PC-9 (cell line): ENCODE data around the gene RAD50. TPM values are rescaled to one million over a fixed set of nuclear protein-coding genes. Genes with fewer than 3 reads are reported as not detected.

ENCODE experiments used
- BruUV-seq: library from RNA; stranded (reverse); fragments of 400-500 nt; replicated peaks from 2 replicates; lab custom pipeline; 2021; lab: Mats Ljungman, UMichigan
- CTCF ChIA-PET: fragments of 300-600 bp; sonication (Branson Sonifier 250); formaldehyde crosslinking; loops from one replicate; lab custom pipeline; 2022; ENCODE audit warnings: antibody characterized with exemption; lab: Charles Lee
- POLR2A ChIA-PET: fragments of 300-600 bp; sonication (Branson Sonifier 250); formaldehyde crosslinking; loops from one replicate; lab custom pipeline; 2022; ENCODE audit warnings: antibody characterized with exemption; ENCODE audit not compliant: unreplicated experiment; lab: Charles Lee
- DNase-seq, 2 experiments: peaks; one replicate each; pipeline versions ENCODE4 v3.0.0 to v3.0.0-alpha.2; 2015 to 2022; ENCODE audit warnings: mixed read lengths in 1 of 2
- H2AFZ ChIP-seq: fragments of 200-600 bp; sonication (generic); 2 replicates; pipeline ENCODE4 v1.8.1; 2017; ENCODE audit warnings: antibody characterized with exemption
- H3F3A ChIP-seq: fragments of 200-600 bp; sonication (generic); 2 replicates; pipeline ENCODE4 v1.8.1; 2017; ENCODE audit warnings: antibody characterized with exemption, mild to moderate bottlenecking, low read depth; ENCODE audit not compliant: insufficient read depth
- H3K27ac ChIP-seq: fragments of 200-600 bp; sonication (generic); 2 replicates; pipeline ENCODE4 v1.6.1; 2016; ENCODE audit warnings: mixed run types
- H3K27me3 ChIP-seq: fragments of 200-600 bp; sonication (generic); 2 replicates; pipeline ENCODE4 v1.6.1; 2016; ENCODE audit warnings: low read depth, mixed run types; ENCODE audit not compliant: insufficient read depth
- H3K36me3 ChIP-seq: fragments of 200-600 bp; sonication (generic); 2 replicates; pipeline ENCODE4 v1.6.1; 2016; ENCODE audit warnings: low read depth, mixed run types
- H3K4me1 ChIP-seq: fragments of 200-600 bp; sonication (generic); replicated peaks from 2 replicates; pipeline ENCODE4 v1.6.1; 2016; ENCODE audit warnings: mixed run types; ENCODE audit not compliant: insufficient read depth
- H3K4me2 ChIP-seq: fragments of 200-600 bp; sonication (generic); 2 replicates; pipeline ENCODE4 v1.6.1; 2017; ENCODE audit warnings: mixed run types
- H3K4me3 ChIP-seq: fragments of 200-600 bp; sonication (generic); 2 replicates; pipeline ENCODE4 v1.6.1; 2016; ENCODE audit warnings: mixed run types
- H3K79me2 ChIP-seq: fragments of 200-600 bp; sonication (generic); 2 replicates; pipeline ENCODE4 v1.6.1; 2017; ENCODE audit warnings: low read depth, mixed run types
- H3K9me2 ChIP-seq: fragments of 200-600 bp; sonication (generic); 2 replicates; pipeline ENCODE4 v1.8.1; 2017; ENCODE audit warnings: mild to moderate bottlenecking; ENCODE audit not compliant: insufficient read depth
- H3K9me3 ChIP-seq: fragments of 200-600 bp; sonication (generic); 2 replicates; pipeline ENCODE4 v1.8.1; 2016; ENCODE audit warnings: low read depth; ENCODE audit not compliant: insufficient read depth
- H4K20me1 ChIP-seq: fragments of 200-600 bp; sonication (generic); 2 replicates; pipeline ENCODE4 v1.8.1; 2017; ENCODE audit not compliant: insufficient read depth
- CTCF ChIP-seq: fragments of 200-600 bp; sonication (generic); conservative IDR thresholded peaks from 2 replicates; pipeline ENCODE4 v1.6.1; 2017; ENCODE audit warnings: mixed run types, antibody characterized with exemption, mild to moderate bottlenecking, moderate library complexity
- EZH2 ChIP-seq: fragments of 200-600 bp; sonication (generic); IDR thresholded peaks from 2 replicates; pipeline ENCODE4 v1.8.0; 2017; ENCODE audit warnings: antibody characterized with exemption, low read depth
- intact Hi-C: fragments of 100-400 bp; cut with micrococcal nuclease; formaldehyde crosslinking; loops from one replicate; pipeline ENCODE4 v1.10.0; 2022; ENCODE audit not compliant: unreplicated experiment
- total RNA-seq: library from RNA; stranded (reverse); gene quantifications from 2 replicates; pipeline ENCODE4 v1.2.3, GENCODE V29; 2021

The RAD50 gene
- total RNA-seq, 1 experiment from 2014 or later = 42.2 TPM

- H3K9me2 ChIP-seq = no peaks in the 10 kb centered on the region; the same call in 1 of the 2 replicates
- intact Hi-C loops = loop anchor here (10.0 kb wide), 2 partner anchors 177 to 463 kb away; partner anchors contain the start of gene IL3
- H3K79me2 ChIP-seq = no peaks in the 10 kb centered on the region
- no peak for DNase-seq
- H3K36me3 ChIP-seq = no peaks in the 10 kb centered on the region
- no peaks in the 10 kb centered on the region for H3K27me3 ChIP-seq
- BruUV-seq = no TSS peak
- H2AFZ ChIP-seq = no peak overlapping the region
- TF ChIP-seq EZH2 (no peak), CTCF (no peak)
- no peak overlapping the region for H3K27ac ChIP-seq
- ChIA-PET CTCF (no interaction called here), POLR2A (interaction anchor here (0.6 to 0.7 kb wide), 2 partner anchors 37 to 118 kb away, joined by 3 to 4 read pairs; no protein-coding TSS in a partner anchor)
- H3K4me1 ChIP-seq = no peaks in the 10 kb centered on the region
- no peak overlapping the region for H3K4me3 ChIP-seq
- H3K4me2 ChIP-seq = no peak overlapping the region
- H4K20me1 ChIP-seq = no peaks in the 10 kb centered on the region
- no peaks in the 10 kb centered on the region for H3K9me3 ChIP-seq
- H3F3A ChIP-seq = no peaks in the 10 kb centered on the region
These were observed 28.8 kb upstream of the RAD50 start for GRCh38 chr5:132528021-132528420.

- H3K79me2 ChIP-seq = no peaks in the 10 kb centered on the region
- no peaks in the 10 kb centered on the region for H3F3A ChIP-seq
- no peak overlapping the region for H3K4me3 ChIP-seq
- no peaks in the 10 kb centered on the region for H3K9me2 ChIP-seq
- H3K4me2 ChIP-seq = no peak overlapping the region
- no peaks in the 10 kb centered on the region for H4K20me1 ChIP-seq
- BruUV-seq = no TSS peak
- TF ChIP-seq CTCF (no peak), EZH2 (no peak)
- intact Hi-C loops = loop anchor here (10.0 kb wide), 2 partner anchors 176 to 464 kb away; partner anchors contain the start of gene IL3
- H3K27me3 ChIP-seq = no peaks in the 10 kb centered on the region
- no peaks in the 10 kb centered on the region for H3K4me1 ChIP-seq
- CTCF ChIA-PET = no interaction called here
- H2AFZ ChIP-seq = no peak overlapping the region
- no peak for DNase-seq
- H3K27ac ChIP-seq = no peak overlapping the region
- POLR2A ChIA-PET = interaction anchor here (0.7 kb wide), 1 partner anchor 39 kb away, joined by 10 read pairs; the partner anchor contains the start of gene IRF1
- no peaks in the 10 kb centered on the region for H3K9me3 ChIP-seq
- no peaks in the 10 kb centered on the region for H3K36me3 ChIP-seq
These were observed 27.7 kb upstream of the RAD50 start for GRCh38 chr5:132528866-132529634.

GRCh38 chr5:132530946-132531345, 25.8 kb upstream of the RAD50 start:
- no peaks in the 10 kb centered on the region for H3F3A ChIP-seq
- H3K4me3 ChIP-seq = no peak overlapping the region
- H3K27me3 ChIP-seq = peaks cover 3% of the 10 kb centered on the region; the same call in 1 of the 2 replicates
- H3K79me2 ChIP-seq = no peaks in the 10 kb centered on the region
- no peaks in the 10 kb centered on the region for H4K20me1 ChIP-seq
- no peaks in the 10 kb centered on the region for H3K9me2 ChIP-seq
- CTCF ChIA-PET = no interaction called here
- no peak overlapping the region for H3K4me2 ChIP-seq
- H2AFZ ChIP-seq = no peak overlapping the region
- intact Hi-C loops = no loop called here
- TF ChIP-seq CTCF = no peak
- TF ChIP-seq EZH2 = no peak
- no peak for DNase-seq
- no peak overlapping the region for H3K27ac ChIP-seq
- POLR2A ChIA-PET = no interaction called here
- BruUV-seq = no TSS peak
- H3K9me3 ChIP-seq = no peaks in the 10 kb centered on the region
- H3K4me1 ChIP-seq = no peaks in the 10 kb centered on the region
- H3K36me3 ChIP-seq = no peaks in the 10 kb centered on the region
